ACHN (cell line): ENCODE results near the gene KCTD2.

Source experiments
- DNase-seq: peaks from one replicate; pipeline ENCODE4 v3.0.0-alpha.2; 2015
- in situ Hi-C: cut with HindIII; loops from 2 replicates; pipeline ENCODE4 v1.10.0; 2017; ENCODE audit warnings: low sequenced_read_pairs, low pct_ligation_motif_present, low pct_unique_long_range_greater_than_20kb

KCTD2 gene

GRCh38 chr17:75088465-75089417, 41.7 kb downstream of the KCTD2 start:
- DNase-seq = peak; percentile 52
- in situ Hi-C loops = no loop called here

GRCh38 chr17:75090871-75091854, 44.1 kb downstream of the KCTD2 start:
- DNase-seq = no peak
- in situ Hi-C loops = no loop called here

GRCh38 chr17:75091855-75092327, 44.9 kb downstream of the KCTD2 start:
- in situ Hi-C loops = no loop called here
- DNase-seq = no peak

- DNase-seq = no peak
- in situ Hi-C loops = no loop called here
These were observed 46.6 kb downstream of the KCTD2 start for GRCh38 chr17:75093548-75094158.

GRCh38 chr17:75094871-75095399, 47.9 kb downstream of the KCTD2 start:
- in situ Hi-C loops = no loop called here
- DNase-seq = no peak

GRCh38 chr17:75096082-75096625, 49.1 kb downstream of the KCTD2 start:
- in situ Hi-C loops = no loop called here
- DNase-seq = peak; percentile 93

- in situ Hi-C loops = no loop called here
- no peak for DNase-seq
These were observed 50.8 kb downstream of the KCTD2 start for GRCh38 chr17:75097865-75098264.

GRCh38 chr17:75098861-75099260, 51.8 kb downstream of the KCTD2 start:
- in situ Hi-C loops = no loop called here

GRCh38 chr17:75099881-75100595, 53.0 kb downstream of the KCTD2 start:
- in situ Hi-C loops = no loop called here
- DNase-seq = no peak

More at GRCh38 chr17:75098861-75099260, 51.8 kb downstream of the KCTD2 start:
- DNase-seq = no peak

GRCh38 chr17:75102385-75102821, 55.4 kb downstream of the KCTD2 start:
- in situ Hi-C loops = no loop called here
- no peak for DNase-seq

- no peak for DNase-seq
- in situ Hi-C loops = no loop called here
These were observed 56.9 kb downstream of the KCTD2 start for GRCh38 chr17:75103601-75104554.

GRCh38 chr17:75105126-75106080, 58.4 kb downstream of the KCTD2 start:
- in situ Hi-C loops = no loop called here
- DNase-seq = peak; percentile 65

- DNase-seq = no peak
- in situ Hi-C loops = no loop called here
These were observed 61.2 kb downstream of the KCTD2 start for GRCh38 chr17:75108193-75108592.

- in situ Hi-C loops = no loop called here
- DNase-seq = no peak
These were observed 62.0 kb downstream of the KCTD2 start for GRCh38 chr17:75109046-75109406.

- in situ Hi-C loops = no loop called here
- peak; percentile 89 for DNase-seq
These were observed 62.6 kb downstream of the KCTD2 start, which contains the start of gene ARMC7 for GRCh38 chr17:75109407-75110233. ARMC7 (plus strand) TSS chr17:75109969; CDS start chr17:75110289, 320 bp downstream.
